ENCODE measurements around the gene PRMT2. TPM values are rescaled to one million over a fixed set of nuclear protein-coding genes. Genes with fewer than 3 reads are reported as not detected.

Gene PRMT2
- total and polyA plus RNA-seq, 2 donors (not counting 1 experiment from before 2014, with no cell fraction given) = 80.1 to 102 TPM

DNA sequence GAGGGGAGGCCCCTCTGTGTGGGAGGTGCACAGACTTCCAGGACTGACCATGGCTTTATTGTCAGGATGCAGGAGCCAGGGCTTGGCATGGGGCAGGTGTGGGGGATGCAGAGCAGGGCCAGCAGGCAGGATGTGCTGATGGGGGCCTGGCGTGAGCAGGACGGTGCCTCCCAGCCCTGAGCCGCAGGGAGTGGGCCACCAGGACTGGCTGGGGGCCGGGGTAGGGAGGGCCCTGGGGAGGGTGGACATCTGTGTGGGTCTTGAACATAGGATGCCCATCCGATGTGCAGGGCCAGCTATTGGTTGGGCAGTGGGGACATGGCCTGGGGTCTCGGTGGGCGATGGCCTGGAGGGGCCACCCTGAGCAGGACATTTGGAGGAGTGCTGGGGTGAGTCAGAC, 15.6 kb downstream of the PRMT2 start:
- no peaks in the 10 kb centered on the region for H3K4me1 ChIP-seq (ENCODE audit: control insufficient read depth in 2 of 2, insufficient read depth in 2 of 2, low read length in 2 of 2)
- H3K4me2 ChIP-seq (replicated peaks; ENCODE audit: low read depth, low read length, poor library complexity, severe bottlenecking) = no peak overlapping the region
- Mint-ChIP-seq H3K27ac (no peak overlapping the region), H3K4me1 (no peaks in the 10 kb centered on the region), H3K9me3 (ENCODE audit: insufficient read depth) (peaks cover 4% of the 10 kb centered on the region), H3K27me3 (no peaks in the 10 kb centered on the region), H3K4me3 (no peak overlapping the region)
- H3K9me3 ChIP-seq (ENCODE audit: control extremely low read depth in 1 of 3, control insufficient read depth in 2 of 3, insufficient read depth in 1 of 3, low read length in 2 of 3) = peaks cover 0 to 14% (median 10%) of the 10 kb centered on the region in 3 donors
- DNase-seq (no peak), ATAC-seq (ENCODE audit: low read depth) (no peak)
- POLR2A ChIA-PET = no interaction called here
- CTCF ChIA-PET = no interaction called here
- H4K20me1 ChIP-seq (ENCODE audit: control insufficient read depth, insufficient read depth, low read length, poor library complexity, severe bottlenecking) = peaks cover 44% of the 10 kb centered on the region
- intact Hi-C loops (cut with micrococcal nuclease) = no loop called here
- no peak overlapping the region for H3K9ac ChIP-seq (ENCODE audit: low read length)
- no peaks in the 10 kb centered on the region for H3K27me3 ChIP-seq (replicated peaks in 1 of 4; ENCODE audit: control extremely low read depth in 1 of 4, control insufficient read depth in 3 of 4, insufficient read depth in 4 of 4, low read length in 3 of 4)
- peaks cover 6 to 90% of the 10 kb centered on the region in 2 experiments for H3K36me3 ChIP-seq (replicated peaks in 1 of 2; ENCODE audit: control extremely low read depth in 1 of 2, control insufficient read depth in 1 of 2, extremely low read depth in 1 of 2, insufficient read depth in 2 of 2, low read length in 1 of 2)
- H3K79me2 ChIP-seq (ENCODE audit: control insufficient read depth, insufficient read depth, low read length) = peaks cover 27% of the 10 kb centered on the region
- H3K27ac ChIP-seq (ENCODE audit: low read length in 2 of 2) = no peak overlapping the region
- WGBS (ENCODE audit: insufficient coverage) = 99% methylated on average over 7 of the region's 7 CpGs
- no peak overlapping the region for H3K4me3 ChIP-seq (ENCODE audit: control extremely low read depth in 1 of 5, extremely low read depth in 1 of 5, insufficient read depth in 1 of 5, low read depth in 2 of 5, low read length in 4 of 5)
- TF ChIP-seq, protein P1, sequence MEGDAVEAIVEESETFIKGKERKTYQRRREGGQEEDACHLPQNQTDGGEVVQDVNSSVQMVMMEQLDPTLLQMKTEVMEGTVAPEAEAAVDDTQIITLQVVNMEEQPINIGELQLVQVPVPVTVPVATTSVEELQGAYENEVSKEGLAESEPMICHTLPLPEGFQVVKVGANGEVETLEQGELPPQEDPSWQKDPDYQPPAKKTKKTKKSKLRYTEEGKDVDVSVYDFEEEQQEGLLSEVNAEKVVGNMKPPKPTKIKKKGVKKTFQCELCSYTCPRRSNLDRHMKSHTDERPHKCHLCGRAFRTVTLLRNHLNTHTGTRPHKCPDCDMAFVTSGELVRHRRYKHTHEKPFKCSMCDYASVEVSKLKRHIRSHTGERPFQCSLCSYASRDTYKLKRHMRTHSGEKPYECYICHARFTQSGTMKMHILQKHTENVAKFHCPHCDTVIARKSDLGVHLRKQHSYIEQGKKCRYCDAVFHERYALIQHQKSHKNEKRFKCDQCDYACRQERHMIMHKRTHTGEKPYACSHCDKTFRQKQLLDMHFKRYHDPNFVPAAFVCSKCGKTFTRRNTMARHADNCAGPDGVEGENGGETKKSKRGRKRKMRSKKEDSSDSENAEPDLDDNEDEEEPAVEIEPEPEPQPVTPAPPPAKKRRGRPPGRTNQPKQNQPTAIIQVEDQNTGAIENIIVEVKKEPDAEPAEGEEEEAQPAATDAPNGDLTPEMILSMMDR (IDR thresholded peaks at IDR 0.05) = no peak
- TF ChIP-seq EZH2 (IDR thresholded peaks at IDR 0.05; ENCODE audit: borderline replicate concordance, insufficient read depth, low read depth, low read length, poor library complexity, severe bottlenecking) = no peak
- no peak overlapping the region for H2AFZ ChIP-seq (ENCODE audit: insufficient read depth, low read depth, low read length, poor library complexity, severe bottlenecking)

DNA sequence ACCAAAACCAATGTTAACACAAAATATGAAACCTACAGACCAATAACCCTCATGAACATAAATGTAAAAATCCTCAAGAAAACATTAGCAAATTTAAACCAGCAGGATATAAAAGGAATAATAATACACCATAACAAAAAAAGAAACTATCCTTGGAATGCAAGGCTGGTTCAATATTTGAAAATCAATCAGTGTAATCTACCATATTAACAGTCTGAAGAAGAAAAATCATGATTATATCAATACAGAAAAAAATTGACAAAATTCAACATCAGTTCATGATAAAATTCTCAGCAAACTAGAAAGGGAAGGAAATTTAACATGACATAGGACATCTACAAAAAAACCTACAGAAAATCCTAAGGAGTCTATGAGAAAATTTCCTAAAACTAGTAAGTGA, 19.8 kb downstream of the PRMT2 start:
- Histone ChIP-seq H3K27me3 (replicated peaks in 1 of 4; ENCODE audit: control extremely low read depth in 1 of 4, control insufficient read depth in 3 of 4, insufficient read depth in 4 of 4, low read length in 3 of 4) (no peaks in the 10 kb centered on the region), H4K20me1 (ENCODE audit: control insufficient read depth, insufficient read depth, low read length, poor library complexity, severe bottlenecking) (peaks cover 17% of the 10 kb centered on the region), H3K4me3 (ENCODE audit: control extremely low read depth in 1 of 5, extremely low read depth in 1 of 5, insufficient read depth in 1 of 5, low read depth in 2 of 5, low read length in 4 of 5) (no peak overlapping the region), H2AFZ (ENCODE audit: insufficient read depth, low read depth, low read length, poor library complexity, severe bottlenecking) (no peak overlapping the region), H3K79me2 (ENCODE audit: control insufficient read depth, insufficient read depth, low read length) (peaks cover 10% of the 10 kb centered on the region), H3K36me3 (replicated peaks in 1 of 2; ENCODE audit: control extremely low read depth in 1 of 2, control insufficient read depth in 1 of 2, extremely low read depth in 1 of 2, insufficient read depth in 2 of 2, low read length in 1 of 2) (peaks cover 6 to 58% of the 10 kb centered on the region in 2 experiments), H3K27ac (ENCODE audit: low read length in 2 of 2) (no peak overlapping the region), H3K9me3 (ENCODE audit: control extremely low read depth in 1 of 3, control insufficient read depth in 2 of 3, insufficient read depth in 1 of 3, low read length in 2 of 3) (peaks cover 0 to 14% (median 11%) of the 10 kb centered on the region in 3 donors), H3K9ac (ENCODE audit: low read length) (no peak overlapping the region), H3K4me1 (ENCODE audit: control insufficient read depth in 2 of 2, insufficient read depth in 2 of 2, low read length in 2 of 2) (no peaks in the 10 kb centered on the region), H3K4me2 (replicated peaks; ENCODE audit: low read depth, low read length, poor library complexity, severe bottlenecking) (no peak overlapping the region)
- no peak overlapping the region for H3K4me3 Mint-ChIP-seq
- H3K27me3 Mint-ChIP-seq = no peaks in the 10 kb centered on the region
- TF ChIP-seq EZH2 (IDR thresholded peaks at IDR 0.05; ENCODE audit: borderline replicate concordance, insufficient read depth, low read depth, low read length, poor library complexity, severe bottlenecking) = no peak
- ChIA-PET POLR2A (no interaction called here), CTCF (no interaction called here)
- ATAC-seq (ENCODE audit: low read depth) (no peak), DNase-seq (no peak)
- H3K4me1 Mint-ChIP-seq = no peaks in the 10 kb centered on the region
- H3K9me3 Mint-ChIP-seq (ENCODE audit: insufficient read depth) = peaks cover 7% of the 10 kb centered on the region
- H3K27ac Mint-ChIP-seq = no peak overlapping the region
- intact Hi-C loops (cut with micrococcal nuclease) = no loop called here

Data from B cell (primary cell).